K562 (cell line): Measurements from ENCODE around the gene ZNF593OS. TPM values are rescaled to one million over a fixed set of nuclear protein-coding genes. Genes with fewer than 3 reads are reported as not detected.

Source experiments
- CUX1 ChIP-seq: fragments of 200-800 bp; sonication (Bioruptor generic); IDR thresholded peaks from 2 replicates; pipeline ENCODE4 v1.6.1; 2016; ENCODE audit warnings: missing genetic modification characterization, missing compliant biosample characterization
- DMBX1 ChIP-seq: fragments of 250-450 bp; sonication (Bioruptor Pico); IDR thresholded peaks from 2 replicates; pipeline ENCODE4 v1.8.0; 2022; ENCODE audit warnings: inconsistent platforms, mild to moderate bottlenecking, moderate library complexity, borderline replicate concordance
- FOSL1 ChIP-seq: fragments of 200-800 bp; sonication (Bioruptor generic); conservative IDR thresholded peaks from 2 replicates; pipeline ENCODE4 v1.6.1; 2016; ENCODE audit warnings: missing genetic modification characterization, missing compliant biosample characterization
- KLF13 ChIP-seq: fragments of 450-650 bp; IDR thresholded peaks from 2 replicates; pipeline ENCODE4 v1.6.1; 2016; ENCODE audit warnings: missing genetic modification characterization, low read depth, mild to moderate bottlenecking, missing compliant biosample characterization, moderate library complexity, borderline replicate concordance
- MCM3 ChIP-seq: fragments of 450-650 bp; IDR thresholded peaks from 2 replicates; pipeline ENCODE4 v1.6.1; 2016
- SREBF2 ChIP-seq: sonication (generic); formaldehyde crosslinking; IDR thresholded peaks from 2 replicates; pipeline ENCODE4 v1.4.0; 2020; ENCODE audit warnings: mild to moderate bottlenecking, missing genetic modification reagents
- TEAD2 ChIP-seq: fragments of 450-650 bp; IDR thresholded peaks from 2 replicates; pipeline ENCODE4 v1.6.1; 2016; ENCODE audit warnings: missing genetic modification characterization, control low read depth, missing compliant biosample characterization
- ZNF696 ChIP-seq: fragments of 250-450 bp; sonication (Bioruptor Pico); conservative IDR thresholded peaks from 2 replicates; pipeline ENCODE4 v1.4.0; 2020; ENCODE audit warnings: mild to moderate bottlenecking, moderate library complexity
- polyA plus RNA-seq, 8 experiments: library from polyadenylated mRNA; depleted of rRNA in 4 of 8; stranded (reverse) in 5 of 8; unstranded in 3 of 8; fragments of >200 nt; fragmentation: Nextera tagmentation in 2 of 8; fragmentation: Illumina TruSeq in 1 of 8; extraction: Ambion mirVana in 2 of 8; extraction: Trizol in 1 of 8; gene quantifications; 2 replicates each; pipeline versions ENCODE4 v1.2.1 to v1.2.3, GENCODE V29; 2011 to 2014; ENCODE audit warnings: inconsistent platforms in 1 of 8, missing spikeins in 1 of 8
- total RNA-seq, 7 experiments: library from RNA; depleted of rRNA in 6 of 7; stranded (reverse); fragments of >200 nt in 6 of 7; fragmentation: Illumina TruSeq in 2 of 7; extraction: Trizol in 2 of 7; gene quantifications; 2 replicates each; pipeline versions ENCODE4 v1.2.1 to v1.2.3, GENCODE V29; 2011 to 2021; ENCODE audit warnings: low replicate concordance in 1 of 7

The ZNF593OS gene
- total and polyA plus RNA-seq, 9 of the 15 experiments (the other 6 are each of a cell fraction or from before 2014, with no cell fraction given) = 0.24 to 0.27 TPM; not detected in 7

GRCh38 chr1:26221094-26221493 lies 49.5 kb upstream of the ZNF593OS start (continued):
- TF ChIP-seq CUX1 (CRISPR knock-in tag) (no peak), ZNF696 (CRISPR knock-in tag) (no peak), KLF13 (no peak), FOSL1 (tag) (no peak), MCM3 (no peak), DMBX1 (CRISPR knock-in tag) (no peak), TEAD2 (tag) (no peak), SREBF2 (CRISPR knock-in tag) (no peak)
